ENCODE results near the gene HLA-DRB5. TPM values are rescaled to one million over a fixed set of nuclear protein-coding genes. Genes with fewer than 3 reads are reported as not detected.
"Not testable (repeated sequence)": the region's sequence is repeated elsewhere in the genome, so short reads cannot be mapped to it uniquely, and the experiment has no call there.

The HLA-DRB5 gene
- total RNA-seq, result 196 and 199 TPM in 2 replicates

DNA sequence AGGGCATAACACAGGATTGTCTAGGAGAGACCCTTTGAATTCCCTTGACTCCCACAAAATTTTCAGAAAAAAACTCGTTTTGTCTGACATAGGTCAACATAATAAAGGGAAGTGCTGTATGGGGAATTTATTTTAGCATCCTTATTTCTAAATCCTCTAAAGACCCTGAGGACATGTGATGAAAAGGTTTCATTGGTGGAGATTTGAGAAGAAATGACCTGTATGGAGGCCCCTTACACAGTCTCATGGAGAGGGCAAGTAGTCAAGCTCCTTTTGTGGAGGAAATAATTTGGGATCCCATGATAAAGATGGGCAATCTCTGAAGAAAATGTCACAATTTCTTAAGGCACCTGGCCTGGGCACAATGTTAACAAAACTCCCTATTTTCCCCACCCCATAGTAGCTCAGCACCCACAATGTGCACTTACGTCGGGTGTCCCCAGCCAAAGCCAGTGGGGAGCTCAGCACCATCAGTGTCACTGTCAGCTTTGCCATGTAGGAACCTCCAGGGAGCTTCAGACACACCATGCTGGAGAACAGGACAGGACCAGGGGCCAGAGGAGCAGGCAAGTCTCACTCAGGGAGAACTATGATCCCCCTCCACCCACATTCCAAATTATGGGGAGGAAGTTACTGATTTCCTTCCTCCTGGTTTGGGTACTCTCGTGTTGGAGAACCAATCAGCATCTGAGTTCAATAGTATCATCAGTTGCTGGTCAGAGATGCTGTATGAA, at the start of gene HLA-DRB5:
HLA-DRB5 (minus strand) TSS at position 591 of the 734 bp plus-strand sequence; CDS start at position 528, 63 bp downstream.
- Mint-ChIP-seq H3K4me3 (peak within 1 kb of the TSS; percentile 92), H3K27ac (peak within 1 kb of the TSS; percentile 99), H3K27me3 (no peaks in the 10 kb centered on the region), H3K4me1 (peaks cover 28% of the 10 kb centered on the region), H3K36me3 (ENCODE audit: low read depth) (peaks cover 16% of the 10 kb centered on the region), H3K9me3 (no peaks in the 10 kb centered on the region)
- intact Hi-C loops (cut with micrococcal nuclease), result loop anchor here (2.0 to 10.0 kb wide), 3 partner anchors 47 to 135 kb away; partner anchors contain the start of gene HLA-DQB1
- DNase-seq (peak; percentile 20), ATAC-seq (ENCODE audit: low read depth) (peak; percentile 76)
- POLR2A ChIA-PET, result interaction anchor here (0.6 to 3.5 kb wide), 26 partner anchors 47 to 442 kb away, joined by 3 to 180 read pairs (median 4); partner anchors contain the start of genes HLA-DQA1, HLA-DQB1, HLA-DRA and HLA-DRB1
- CTCF ChIA-PET, result no interaction called here
- TF ChIP-seq, protein P1, sequence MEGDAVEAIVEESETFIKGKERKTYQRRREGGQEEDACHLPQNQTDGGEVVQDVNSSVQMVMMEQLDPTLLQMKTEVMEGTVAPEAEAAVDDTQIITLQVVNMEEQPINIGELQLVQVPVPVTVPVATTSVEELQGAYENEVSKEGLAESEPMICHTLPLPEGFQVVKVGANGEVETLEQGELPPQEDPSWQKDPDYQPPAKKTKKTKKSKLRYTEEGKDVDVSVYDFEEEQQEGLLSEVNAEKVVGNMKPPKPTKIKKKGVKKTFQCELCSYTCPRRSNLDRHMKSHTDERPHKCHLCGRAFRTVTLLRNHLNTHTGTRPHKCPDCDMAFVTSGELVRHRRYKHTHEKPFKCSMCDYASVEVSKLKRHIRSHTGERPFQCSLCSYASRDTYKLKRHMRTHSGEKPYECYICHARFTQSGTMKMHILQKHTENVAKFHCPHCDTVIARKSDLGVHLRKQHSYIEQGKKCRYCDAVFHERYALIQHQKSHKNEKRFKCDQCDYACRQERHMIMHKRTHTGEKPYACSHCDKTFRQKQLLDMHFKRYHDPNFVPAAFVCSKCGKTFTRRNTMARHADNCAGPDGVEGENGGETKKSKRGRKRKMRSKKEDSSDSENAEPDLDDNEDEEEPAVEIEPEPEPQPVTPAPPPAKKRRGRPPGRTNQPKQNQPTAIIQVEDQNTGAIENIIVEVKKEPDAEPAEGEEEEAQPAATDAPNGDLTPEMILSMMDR (IDR thresholded peaks at IDR 0.05), result no peak

- peaks cover 42% of the 10 kb centered on the region for H3K4me1 Mint-ChIP-seq
- H3K9me3 Mint-ChIP-seq, result no peaks in the 10 kb centered on the region
- no peak for ATAC-seq (ENCODE audit: low read depth)
- ChIA-PET CTCF (no interaction called here), POLR2A (no interaction called here)
- TF ChIP-seq, protein P1 (IDR thresholded peaks at IDR 0.05), result no peak
- peak overlapping the region; percentile 70 for H3K27ac Mint-ChIP-seq
- H3K4me3 Mint-ChIP-seq, result no peak overlapping the region
- no peaks in the 10 kb centered on the region for H3K27me3 Mint-ChIP-seq
- peaks cover 54% of the 10 kb centered on the region for H3K36me3 Mint-ChIP-seq (ENCODE audit: low read depth)
- intact Hi-C loops (cut with micrococcal nuclease), result loop anchor here (10.0 kb wide), 1 partner anchor 94 kb away; no protein-coding TSS in a partner anchor
- no peak for DNase-seq
Measured at GRCh38 chr6:32578962-32579361, 48.9 kb upstream of the HLA-DRB5 start.

- H3K9me3 Mint-ChIP-seq, H3K27me3 Mint-ChIP-seq, CTCF ChIA-PET, DNase-seq, H3K4me3 Mint-ChIP-seq: not testable (repeated sequence)
- POLR2A ChIA-PET, result interaction anchor here (0.6 to 1.0 kb wide), 2 partner anchors 26 to 132 kb away, joined by 3 read pairs; no protein-coding TSS in a partner anchor
- H3K4me1 Mint-ChIP-seq, result peaks cover 34% of the 10 kb centered on the region
- intact Hi-C loops (cut with micrococcal nuclease), result loop anchor here (10.0 kb wide), 1 partner anchor 93 kb away; no protein-coding TSS in a partner anchor
- H3K27ac Mint-ChIP-seq, result peak overlapping the region; percentile 63
- ATAC-seq (ENCODE audit: low read depth), result peak; percentile 10
- peaks cover 45% of the 10 kb centered on the region for H3K36me3 Mint-ChIP-seq (ENCODE audit: low read depth)
Measured at GRCh38 chr6:32577493-32577892, 47.4 kb upstream of the HLA-DRB5 start.

DNA sequence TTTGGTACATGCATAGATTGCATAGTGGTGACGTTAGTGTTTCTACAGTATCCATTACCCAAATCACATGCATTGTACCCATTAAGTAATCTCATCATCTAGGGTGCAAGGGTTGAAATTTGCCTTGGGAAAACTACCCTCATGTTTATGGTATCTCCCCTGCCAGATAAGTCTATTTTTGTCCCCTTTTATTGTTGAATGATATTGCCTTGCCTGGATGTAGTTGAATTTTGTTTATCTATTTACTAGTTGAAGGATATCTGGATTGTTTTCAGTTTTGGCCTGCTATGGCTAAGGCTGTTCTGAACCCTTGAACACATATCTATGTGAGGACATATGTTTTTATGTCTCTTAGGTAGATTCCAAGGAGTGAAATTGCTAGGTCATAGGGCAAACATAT, 46.2 kb upstream of the HLA-DRB5 start:
- ATAC-seq (ENCODE audit: low read depth) (no peak), DNase-seq (no peak)
- POLR2A ChIA-PET, result no interaction called here
- no peaks in the 10 kb centered on the region for H3K27me3 Mint-ChIP-seq
- TF ChIP-seq, protein P1 (IDR thresholded peaks at IDR 0.05), result no peak
- peak overlapping the region; percentile 37 for H3K27ac Mint-ChIP-seq
- peaks cover 33% of the 10 kb centered on the region for H3K36me3 Mint-ChIP-seq (ENCODE audit: low read depth)
- no peak overlapping the region for H3K4me3 Mint-ChIP-seq
- CTCF ChIA-PET, result no interaction called here
- peaks cover 21% of the 10 kb centered on the region for H3K4me1 Mint-ChIP-seq
- intact Hi-C loops (cut with micrococcal nuclease), result loop anchor here (10.0 kb wide), 1 partner anchor 91 kb away; no protein-coding TSS in a partner anchor
- no peaks in the 10 kb centered on the region for H3K9me3 Mint-ChIP-seq

- ATAC-seq (ENCODE audit: low read depth), result no peak
- Mint-ChIP-seq H3K4me1 (peaks cover 12% of the 10 kb centered on the region), H3K4me3 (peak overlapping the region; percentile 13)
Measured at GRCh38 chr6:32570363-32570905, 40.3 kb upstream of the HLA-DRB5 start.

More at GRCh38 chr6:32570363-32570905, 40.3 kb upstream of the HLA-DRB5 start:
- intact Hi-C loops (cut with micrococcal nuclease), result loop anchor here (10.0 kb wide), 1 partner anchor 86 kb away; no protein-coding TSS in a partner anchor
- H3K27ac Mint-ChIP-seq, result no peak overlapping the region
- H3K36me3 Mint-ChIP-seq (ENCODE audit: low read depth), result peaks cover 3% of the 10 kb centered on the region
- DNase-seq, result no peak
- POLR2A ChIA-PET, result interaction anchor here (0.7 to 1.4 kb wide), 5 partner anchors 16 to 89 kb away, joined by 3 to 7 read pairs (median 4); partner anchors contain the start of gene HLA-DRB1
- TF ChIP-seq, protein P1 (IDR thresholded peaks at IDR 0.05), result no peak
- H3K27me3 Mint-ChIP-seq, result no peaks in the 10 kb centered on the region
- CTCF ChIA-PET, result no interaction called here
- no peaks in the 10 kb centered on the region for H3K9me3 Mint-ChIP-seq

Data from activated B cell treated with CpG ODN at 0.5 μM for 24 hours (primary cell).